Activated T-cell treated with anti-CD3 and anti-CD28 coated beads, Interleukin-2, amount 50 U/mL, for 4 hours (primary cell): Measurements from ENCODE around the gene SKAP1. TPM values are rescaled to one million over a fixed set of nuclear protein-coding genes. Genes with fewer than 3 reads are reported as not detected.
"Not testable (repeated sequence)": the region's sequence is repeated elsewhere in the genome, so short reads cannot be mapped to it uniquely, and the experiment has no call there.

Source experiments
- ATAC-seq, 2 donors: fragments of 200-7000 bp; cut with Tn5 transposase; one replicate each; pipeline ENCODE4 v1.10.0; 2021
- DNase-seq: peaks from one replicate; pipeline ENCODE4 v3.0.0-alpha.2; 2020
- H3K27me3 Mint-ChIP-seq: one replicate; pipeline ENCODE4 v1.8.0; 2021; ENCODE audit warnings: low read depth, mixed read lengths
- H3K36me3 Mint-ChIP-seq: one replicate; pipeline ENCODE4 v1.8.0; 2022; ENCODE audit warnings: mixed read lengths; ENCODE audit not compliant: insufficient read depth
- H3K4me1 Mint-ChIP-seq: one replicate; pipeline ENCODE4 v1.8.0; 2021; ENCODE audit warnings: low read depth, mixed read lengths
- H3K4me3 Mint-ChIP-seq: one replicate; pipeline ENCODE4 v1.8.0; 2021; ENCODE audit warnings: mild to moderate bottlenecking, moderate library complexity, mixed read lengths
- H3K9me3 Mint-ChIP-seq: one replicate; pipeline ENCODE4 v1.8.0; 2021; ENCODE audit warnings: mixed read lengths
- total RNA-seq, 3 donors: library from RNA; stranded (reverse); gene quantifications; one replicate each; pipeline ENCODE4 v1.2.1, GENCODE V29; 2021

SKAP1 gene
- total RNA-seq, 3 donors from 2014 or later = 25.8 to 33.9 (median 28.7) TPM

DNA sequence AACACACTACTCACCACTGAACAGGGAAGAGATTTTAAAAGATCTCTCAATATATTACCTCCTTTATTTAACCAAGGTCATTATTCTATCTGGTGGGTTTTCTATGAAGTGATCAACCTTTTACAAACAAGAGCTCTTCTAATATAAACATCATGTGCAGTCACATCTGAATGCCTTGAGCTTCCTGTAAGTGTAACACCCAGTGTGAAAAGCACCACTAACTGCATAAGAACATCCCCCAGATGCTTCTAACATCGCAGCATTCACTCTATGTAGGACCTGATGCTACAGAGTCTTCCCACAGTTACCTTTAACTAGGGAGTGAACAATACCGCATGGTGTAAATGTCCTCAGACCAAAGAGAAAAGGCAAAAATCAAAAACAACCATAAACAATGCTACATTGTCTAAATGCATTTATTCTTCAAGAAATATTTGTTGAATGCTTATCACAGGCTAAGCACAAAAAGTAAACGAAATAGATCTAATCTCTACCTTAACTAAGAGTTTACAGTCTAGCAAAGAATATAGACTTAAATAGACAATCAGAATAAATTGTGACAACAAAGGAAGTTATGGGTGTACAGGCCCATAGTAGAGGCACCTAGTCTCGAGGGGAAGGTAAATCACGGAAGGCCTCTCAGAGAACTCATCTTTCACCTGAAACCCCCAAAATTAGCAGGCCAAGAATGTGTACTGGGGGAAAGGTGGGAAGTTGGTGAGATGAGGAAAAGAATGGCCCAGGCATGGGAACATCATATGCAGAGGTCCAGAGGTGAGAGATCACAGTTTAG, 16.2 kb downstream of the SKAP1 start:
- Mint-ChIP-seq H3K4me3 (peak overlapping the region; percentile 66), H3K27me3 (no peaks in the 10 kb centered on the region), H3K36me3 (peaks cover 19% of the 10 kb centered on the region), H3K9me3 (no peaks in the 10 kb centered on the region), H3K4me1 (peaks cover 86% of the 10 kb centered on the region)
- no peak for DNase-seq
- ATAC-seq = no peak

GRCh38 chr17:48412841-48413240, 17.2 kb downstream of the SKAP1 start:
- Mint-ChIP-seq H3K4me1 (peaks cover 83% of the 10 kb centered on the region), H3K9me3 (no peaks in the 10 kb centered on the region), H3K36me3 (peaks cover 20% of the 10 kb centered on the region), H3K4me3 (peak overlapping the region; percentile 40), H3K27me3 (no peaks in the 10 kb centered on the region)
- no peak for DNase-seq
- peak; percentile 73 to 80 for ATAC-seq

DNA sequence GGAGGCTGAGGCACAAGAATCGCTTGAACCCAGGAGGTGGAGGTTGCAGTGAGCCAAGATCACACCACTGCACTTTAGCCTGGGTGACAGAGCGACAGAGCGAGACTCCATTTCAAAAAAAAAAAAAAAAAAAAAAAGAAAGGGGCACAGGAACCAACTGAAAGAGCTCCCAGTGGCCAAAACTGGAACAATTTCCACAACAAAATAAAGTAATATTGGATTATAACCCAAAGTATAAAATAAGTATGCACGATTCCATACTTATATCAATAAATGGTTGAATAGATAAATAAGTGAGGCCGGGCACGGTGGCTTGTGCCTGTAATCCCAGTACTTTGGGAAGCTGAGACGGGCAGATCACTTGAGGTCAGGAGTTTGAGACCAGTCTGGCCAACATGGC, 19.2 kb downstream of the SKAP1 start:
- ATAC-seq, H3K9me3 Mint-ChIP-seq, H3K27me3 Mint-ChIP-seq, H3K4me3 Mint-ChIP-seq, DNase-seq: not testable (repeated sequence)
- H3K4me1 Mint-ChIP-seq = peaks cover 78% of the 10 kb centered on the region
- peaks cover 26% of the 10 kb centered on the region for H3K36me3 Mint-ChIP-seq

DNA sequence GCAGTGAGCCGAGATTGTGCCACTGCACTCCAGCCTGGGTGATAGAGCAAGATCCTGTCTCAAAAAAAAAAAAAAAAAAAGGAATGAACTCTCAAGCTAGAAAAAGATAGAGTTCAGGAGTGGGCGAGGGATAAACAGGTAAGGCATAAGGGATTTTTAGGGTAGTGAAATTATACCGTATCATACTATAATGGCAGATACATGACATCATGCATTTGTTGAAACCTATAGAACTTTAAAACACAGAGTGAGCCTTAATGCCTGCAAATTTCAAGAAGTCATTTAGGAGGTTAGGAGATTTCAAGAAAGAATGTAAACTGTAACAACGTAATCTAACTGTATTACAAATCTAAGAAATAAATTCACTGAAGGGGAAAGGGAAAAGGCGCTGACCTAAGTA, 20.4 kb downstream of the SKAP1 start:
- ATAC-seq (no peak), DNase-seq (no peak)
- peaks cover 72% of the 10 kb centered on the region for H3K4me1 Mint-ChIP-seq
- H3K9me3 Mint-ChIP-seq = no peaks in the 10 kb centered on the region
- H3K4me3 Mint-ChIP-seq = no peak overlapping the region
- no peaks in the 10 kb centered on the region for H3K27me3 Mint-ChIP-seq
- H3K36me3 Mint-ChIP-seq = peaks cover 29% of the 10 kb centered on the region

GRCh38 chr17:48406936-48407567, 23.0 kb downstream of the SKAP1 start:
- Mint-ChIP-seq H3K4me3 (peak overlapping the region; percentile 51), H3K36me3 (peaks cover 37% of the 10 kb centered on the region), H3K4me1 (peaks cover 57% of the 10 kb centered on the region), H3K27me3 (no peaks in the 10 kb centered on the region), H3K9me3 (no peaks in the 10 kb centered on the region)
- DNase-seq (no peak), ATAC-seq (peak; percentile 49 to 54)

DNA sequence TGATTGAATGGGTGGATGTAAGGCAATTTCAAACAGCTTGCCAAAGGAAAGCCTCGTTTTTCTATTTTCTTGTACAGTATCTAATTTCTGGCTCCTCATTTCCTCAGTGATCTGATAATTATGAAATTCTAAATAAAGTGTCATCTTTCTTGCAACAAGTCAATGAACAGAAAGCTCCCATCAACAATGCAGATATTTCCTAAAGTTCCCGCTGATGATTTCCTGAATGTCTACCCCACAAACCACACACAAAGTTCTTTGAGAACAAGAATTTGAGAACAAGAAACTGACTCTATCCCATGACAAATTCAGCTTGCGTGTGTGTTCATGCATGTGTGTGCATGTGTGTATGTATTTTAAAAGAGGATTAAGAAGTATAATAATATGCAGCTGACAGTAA, 35.2 kb downstream of the SKAP1 start:
- no peaks in the 10 kb centered on the region for H3K27me3 Mint-ChIP-seq
- H3K4me1 Mint-ChIP-seq = peaks cover 41% of the 10 kb centered on the region
- H3K4me3 Mint-ChIP-seq = no peak overlapping the region

DNA sequence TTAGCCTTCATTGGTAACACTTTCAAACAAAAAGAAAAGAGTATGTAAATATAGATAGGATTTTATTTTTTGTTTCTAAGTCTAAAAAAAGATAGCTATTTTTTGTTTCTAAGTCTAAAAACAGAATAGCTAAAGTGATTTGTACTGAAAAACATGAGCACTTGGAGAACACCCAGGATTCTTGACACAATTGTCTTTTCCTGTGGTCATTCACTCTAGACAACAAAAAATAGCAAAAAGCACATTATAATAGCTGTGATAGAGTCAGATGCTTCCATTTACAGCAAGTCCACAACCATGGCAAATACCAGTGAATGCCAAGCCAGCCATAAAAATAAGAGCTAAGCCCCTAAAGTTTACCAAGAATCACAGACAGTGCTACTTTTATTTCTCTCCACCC, 36.7 kb downstream of the SKAP1 start:
- Mint-ChIP-seq H3K4me1 (peaks cover 46% of the 10 kb centered on the region), H3K27me3 (no peaks in the 10 kb centered on the region), H3K9me3 (no peaks in the 10 kb centered on the region), H3K4me3 (no peak overlapping the region), H3K36me3 (peaks cover 20% of the 10 kb centered on the region)
- no peak for ATAC-seq
- no peak for DNase-seq

More for the DNA sequence above, 35.2 kb downstream of the SKAP1 start:
- H3K9me3 Mint-ChIP-seq = no peaks in the 10 kb centered on the region
- DNase-seq (no peak), ATAC-seq (no peak)
- peaks cover 20% of the 10 kb centered on the region for H3K36me3 Mint-ChIP-seq

GRCh38 chr17:48392857-48393256, 37.2 kb downstream of the SKAP1 start:
- H3K4me3 Mint-ChIP-seq = no peak overlapping the region
- ATAC-seq = no peak

GRCh38 chr17:48391444-48391843, 38.6 kb downstream of the SKAP1 start:
- Mint-ChIP-seq H3K9me3 (no peaks in the 10 kb centered on the region), H3K36me3 (peaks cover 23% of the 10 kb centered on the region), H3K4me3 (no peak overlapping the region), H3K27me3 (no peaks in the 10 kb centered on the region), H3K4me1 (peaks cover 54% of the 10 kb centered on the region)
- no peak for DNase-seq
- peak; percentile 66 to 71 for ATAC-seq

More at GRCh38 chr17:48392857-48393256, 37.2 kb downstream of the SKAP1 start:
- DNase-seq = no peak
- Mint-ChIP-seq H3K9me3 (no peaks in the 10 kb centered on the region), H3K27me3 (no peaks in the 10 kb centered on the region), H3K4me1 (peaks cover 46% of the 10 kb centered on the region), H3K36me3 (peaks cover 20% of the 10 kb centered on the region)

DNA sequence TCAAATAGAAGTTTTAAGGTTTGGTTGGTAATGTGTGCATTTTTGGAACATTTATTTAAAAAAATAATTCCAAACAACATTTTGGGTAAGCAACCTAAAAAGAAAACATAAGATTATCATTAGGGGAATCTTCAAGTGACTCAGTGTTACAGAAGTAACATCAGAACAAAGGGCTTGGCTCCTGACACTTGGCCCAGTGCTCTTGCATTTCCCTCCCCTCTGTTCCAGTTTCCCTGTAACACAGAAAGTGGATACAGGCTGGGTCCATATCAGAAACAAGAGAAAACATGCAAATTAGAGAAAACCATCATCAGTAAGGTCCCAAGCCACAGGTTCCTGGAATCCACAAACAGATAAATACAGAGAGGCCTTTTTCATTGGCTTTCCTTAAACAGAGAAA, 40.1 kb downstream of the SKAP1 start:
- Mint-ChIP-seq H3K4me1 (peaks cover 56% of the 10 kb centered on the region), H3K9me3 (no peaks in the 10 kb centered on the region), H3K36me3 (peaks cover 22% of the 10 kb centered on the region), H3K27me3 (no peaks in the 10 kb centered on the region), H3K4me3 (no peak overlapping the region)
- ATAC-seq = no peak
- no peak for DNase-seq

DNA sequence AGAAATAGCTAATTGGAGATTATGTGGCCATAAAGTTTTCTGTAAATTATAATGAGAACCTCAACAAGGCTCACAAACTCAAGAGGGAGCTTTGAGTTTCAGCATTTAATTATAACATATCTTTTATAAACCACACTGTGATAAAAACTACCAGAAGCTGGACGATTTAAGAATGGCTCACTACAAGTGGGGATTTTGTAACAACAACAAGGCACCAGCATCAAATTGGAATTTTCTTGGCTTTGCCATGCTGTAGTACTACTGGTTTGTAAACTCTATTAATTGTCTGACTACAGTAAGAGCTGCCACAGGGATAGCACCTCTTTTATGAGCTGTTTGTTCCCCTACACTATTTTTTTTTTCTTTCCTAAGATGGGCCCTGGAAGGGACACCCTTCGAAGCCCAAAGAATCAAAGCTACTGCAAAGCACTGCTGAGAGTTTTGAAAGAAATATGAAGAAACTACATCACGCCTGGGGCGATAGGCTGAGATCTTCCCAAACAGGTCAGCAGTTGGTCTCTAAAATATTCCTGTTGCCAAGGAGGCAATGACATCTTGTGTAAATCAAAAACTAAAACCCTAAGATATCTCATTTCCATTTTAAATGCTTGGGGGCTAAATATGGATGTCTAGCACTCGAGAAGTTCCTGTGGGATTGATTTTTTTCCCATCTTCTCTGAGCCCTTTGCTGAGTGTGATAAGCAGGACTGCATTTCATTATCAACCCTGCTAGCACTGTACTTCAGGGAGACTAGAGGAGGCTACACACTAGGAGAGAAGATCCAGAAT, 40.9 kb downstream of the SKAP1 start:
- DNase-seq (no peak), ATAC-seq (no peak)
- Mint-ChIP-seq H3K4me3 (no peak overlapping the region), H3K27me3 (no peaks in the 10 kb centered on the region), H3K36me3 (peaks cover 25% of the 10 kb centered on the region), H3K9me3 (no peaks in the 10 kb centered on the region), H3K4me1 (peaks cover 58% of the 10 kb centered on the region)

- no peak for DNase-seq
- H3K9me3 Mint-ChIP-seq = no peaks in the 10 kb centered on the region
- H3K27me3 Mint-ChIP-seq = no peaks in the 10 kb centered on the region
- peaks cover 55% of the 10 kb centered on the region for H3K4me1 Mint-ChIP-seq
- H3K36me3 Mint-ChIP-seq = peaks cover 38% of the 10 kb centered on the region
- ATAC-seq = no peak
- no peak overlapping the region for H3K4me3 Mint-ChIP-seq
Measured at GRCh38 chr17:48386826-48387225, 43.2 kb downstream of the SKAP1 start.

GRCh38 chr17:48385319-48385718, 44.7 kb downstream of the SKAP1 start:
- Mint-ChIP-seq H3K27me3 (no peaks in the 10 kb centered on the region), H3K36me3 (peaks cover 41% of the 10 kb centered on the region), H3K4me1 (peaks cover 52% of the 10 kb centered on the region), H3K4me3 (no peak overlapping the region), H3K9me3 (no peaks in the 10 kb centered on the region)
- ATAC-seq = no peak
- no peak for DNase-seq

- ATAC-seq (no peak), DNase-seq (no peak)
- Mint-ChIP-seq H3K27me3 (no peaks in the 10 kb centered on the region), H3K9me3 (no peaks in the 10 kb centered on the region), H3K36me3 (peaks cover 37% of the 10 kb centered on the region), H3K4me1 (peaks cover 47% of the 10 kb centered on the region), H3K4me3 (no peak overlapping the region)
Measured at GRCh38 chr17:48384164-48384563, 45.9 kb downstream of the SKAP1 start.
